Endothelial cell of umbilical vein (primary cell): ENCODE results near the gene TNPO3. TPM values are rescaled to one million over a fixed set of nuclear protein-coding genes. Genes with fewer than 3 reads are reported as not detected.

Experiments
- BruUV-seq: library from RNA; stranded (reverse); fragments of 400-500 nt; replicated peaks from 2 replicates; lab custom pipeline; 2021; lab: Mats Ljungman, UMichigan
- CTCF ChIA-PET: fragments of 300-600, 350-600 bp; sonication (Branson Sonifier 250); formaldehyde crosslinking; loops from one replicate; lab custom pipeline; 2021; ENCODE audit warnings: antibody characterized with exemption, inconsistent platforms; lab: Charles Lee
- POLR2A ChIA-PET: fragments of 300-600, 350-600 bp; sonication (Branson Sonifier 250); formaldehyde crosslinking; loops from one replicate; lab custom pipeline; 2021; ENCODE audit warnings: antibody characterized with exemption, inconsistent platforms; lab: Charles Lee
- DNase-seq: peaks from one replicate; pipeline ENCODE4 v3.0.0-alpha.2; 2011; ENCODE audit warnings: low read depth, low spot score
- FAIRE-seq: peaks from 2 replicates; lab custom pipeline; 2011; peaks lifted over from hg19 to GRCh38; lab: Jason Lieb, UNC
- H2AFZ ChIP-seq: 2 replicates; pipeline ENCODE4 v1.6.0; 2012; ENCODE audit warnings: low read depth, low read length, control low read depth, inconsistent platforms
- H3K27ac ChIP-seq: 2 replicates; pipeline ENCODE4 v1.5.1; 2011; ENCODE audit warnings: low read depth, mild to moderate bottlenecking, control low read depth, low read length, moderate library complexity; ENCODE audit not compliant: insufficient read depth
- H3K27me3 ChIP-seq, 2 experiments: 2 replicates each; pipeline versions ENCODE4 v1.6.0 to v1.6.1; 2011; ENCODE audit warnings: low read length in 2 of 2, mixed read lengths in 1 of 2; ENCODE audit not compliant: control insufficient read depth in 2 of 2, insufficient read depth in 2 of 2
- H3K36me3 ChIP-seq, 2 experiments: 2 replicates in 1 of 2; 3 replicates in 1 of 2; pipeline ENCODE4 v1.5.1; 2011; ENCODE audit warnings: low read length in 2 of 2, mild to moderate bottlenecking in 1 of 2, moderate library complexity in 1 of 2; ENCODE audit not compliant: control insufficient read depth in 2 of 2, insufficient read depth in 2 of 2; ENCODE audit errors: extremely low read depth in 1 of 2
- H3K4me1 ChIP-seq: 3 replicates; pipeline ENCODE4 v1.5.1; 2011; ENCODE audit warnings: mild to moderate bottlenecking, low read length; ENCODE audit not compliant: control insufficient read depth, insufficient read depth; ENCODE audit errors: extremely low read depth
- H3K4me2 ChIP-seq: 2 replicates; pipeline ENCODE4 v1.6.1; 2011; ENCODE audit warnings: low read length, control low read depth, mixed read lengths; ENCODE audit not compliant: insufficient read depth
- H3K4me3 ChIP-seq, 3 experiments: fragments of 200-600 bp in 1 of 3; sonication (generic), shearing (Covaris generic) in 1 of 3; replicated peaks in 1 of 3; 2 replicates each; pipeline ENCODE4 v1.5.1; 2011 to 2016; ENCODE audit warnings: control low read depth in 3 of 3, low read length in 3 of 3, mild to moderate bottlenecking in 2 of 3, inconsistent platforms in 1 of 3, low read depth in 1 of 3, moderate library complexity in 1 of 3; ENCODE audit not compliant: insufficient read depth in 1 of 3
- H3K79me2 ChIP-seq: 2 replicates; pipeline ENCODE4 v1.6.0; 2012; ENCODE audit warnings: low read length, inconsistent platforms; ENCODE audit not compliant: control insufficient read depth, insufficient read depth
- H3K9ac ChIP-seq: replicated peaks from 2 replicates; pipeline ENCODE3; 2011; ENCODE audit warnings: low read length, control low read depth; ENCODE audit not compliant: insufficient read depth; ENCODE audit errors: extremely low read depth
- H3K9me1 ChIP-seq: replicated peaks from 3 replicates; pipeline ENCODE4 v1.6.0; 2011; ENCODE audit warnings: mild to moderate bottlenecking, low read length; ENCODE audit not compliant: control insufficient read depth, insufficient read depth; ENCODE audit errors: extremely low read depth
- H3K9me3 ChIP-seq: replicated peaks from 2 replicates; pipeline ENCODE4 v1.5.1; 2012; ENCODE audit warnings: low read length, inconsistent platforms; ENCODE audit not compliant: control insufficient read depth, insufficient read depth
- H4K20me1 ChIP-seq: replicated peaks from 2 replicates; pipeline ENCODE3; 2011; ENCODE audit warnings: mild to moderate bottlenecking, low read length; ENCODE audit not compliant: control insufficient read depth, insufficient read depth; ENCODE audit errors: extremely low read depth
- EZH2 ChIP-seq: IDR thresholded peaks from 2 replicates; pipeline ENCODE4 v1.6.1; 2012; ENCODE audit warnings: borderline replicate concordance, low read depth, mild to moderate bottlenecking, moderate library complexity, low read length, inconsistent platforms; ENCODE audit not compliant: severe bottlenecking
- FOS ChIP-seq: IDR thresholded peaks from 2 replicates; pipeline ENCODE4 v1.6.1; 2011; ENCODE audit warnings: mild to moderate bottlenecking, low read length, moderate library complexity, borderline replicate concordance; ENCODE audit not compliant: insufficient read depth
- GATA2 ChIP-seq: IDR thresholded peaks from 2 replicates; pipeline ENCODE4 v1.7.0; 2011; ENCODE audit warnings: low read depth, mild to moderate bottlenecking, moderate library complexity, mixed read lengths, low read length; ENCODE audit not compliant: insufficient read length, insufficient read depth
- JUN ChIP-seq: IDR thresholded peaks from 2 replicates; pipeline ENCODE4 v1.6.1; 2011; ENCODE audit warnings: borderline replicate concordance, low read depth; ENCODE audit not compliant: insufficient read length, insufficient read depth
- MYC ChIP-seq: IDR thresholded peaks from one replicate; pipeline ENCODE4 v1.6.1; 2011; ENCODE audit warnings: mild to moderate bottlenecking, low read depth, low read length
- POLR2A ChIP-seq: IDR thresholded peaks from 2 replicates; pipeline ENCODE4 v1.6.1; 2012; ENCODE audit warnings: low read depth, mild to moderate bottlenecking, control low read depth, low read length
- POLR2AphosphoS5 ChIP-seq: IDR thresholded peaks from 2 replicates; pipeline ENCODE4 v1.6.1; 2012; ENCODE audit warnings: low read depth, mild to moderate bottlenecking, control low read depth, low read length, moderate library complexity; ENCODE audit not compliant: insufficient read depth
- dilution Hi-C: fragments of 300-500 bp; cut with MboI; formaldehyde crosslinking; loops from one replicate; pipeline ENCODE4 v1.15.0; 2019; ENCODE audit warnings: low sequenced_read_pairs; ENCODE audit not compliant: extremely low pct_ligation_motif_present
- intact Hi-C: fragments of 100-400 bp; cut with micrococcal nuclease; formaldehyde crosslinking; loops from one replicate; pipeline ENCODE4 v1.10.0; 2022
- polyA plus RNA-seq, 4 experiments: library from polyadenylated mRNA; depleted of rRNA in 3 of 4; stranded (reverse) in 3 of 4; unstranded in 1 of 4; fragments of >200 nt; gene quantifications; 2 replicates each; pipeline versions ENCODE4 v1.2.1 to v1.2.3, GENCODE V29; 2011 to 2012; ENCODE audit warnings: missing spikeins in 1 of 4
- total RNA-seq: library from RNA; stranded (reverse); gene quantifications from 2 replicates; pipeline ENCODE4 v1.2.3, GENCODE V29; 2021
- TF ChIP-seq, protein P1 (sequence below): IDR thresholded peaks from 2 replicates; pipeline ENCODE4 v1.6.1; 2011; ENCODE audit not compliant: insufficient read depth, insufficient read length
- TF ChIP-seq, protein P2 (sequence below), 2 donors: IDR thresholded peaks; 1 replicate in 1 of 2; 2 replicates in 1 of 2; pipeline ENCODE4 v1.5.1; 2011; ENCODE audit warnings: low read length in 2 of 2, mild to moderate bottlenecking in 2 of 2, moderate library complexity in 2 of 2, control low read depth in 1 of 2, inconsistent platforms in 1 of 2, low read depth in 1 of 2; ENCODE audit not compliant: insufficient read depth in 1 of 2; ENCODE audit errors: extremely low read depth in 1 of 2

The TNPO3 gene
- total and polyA plus RNA-seq, 2 donors (not counting 3 experiments of a cell fraction or from before 2014, with no cell fraction given) = 29.0 to 46.9 TPM

DNA sequence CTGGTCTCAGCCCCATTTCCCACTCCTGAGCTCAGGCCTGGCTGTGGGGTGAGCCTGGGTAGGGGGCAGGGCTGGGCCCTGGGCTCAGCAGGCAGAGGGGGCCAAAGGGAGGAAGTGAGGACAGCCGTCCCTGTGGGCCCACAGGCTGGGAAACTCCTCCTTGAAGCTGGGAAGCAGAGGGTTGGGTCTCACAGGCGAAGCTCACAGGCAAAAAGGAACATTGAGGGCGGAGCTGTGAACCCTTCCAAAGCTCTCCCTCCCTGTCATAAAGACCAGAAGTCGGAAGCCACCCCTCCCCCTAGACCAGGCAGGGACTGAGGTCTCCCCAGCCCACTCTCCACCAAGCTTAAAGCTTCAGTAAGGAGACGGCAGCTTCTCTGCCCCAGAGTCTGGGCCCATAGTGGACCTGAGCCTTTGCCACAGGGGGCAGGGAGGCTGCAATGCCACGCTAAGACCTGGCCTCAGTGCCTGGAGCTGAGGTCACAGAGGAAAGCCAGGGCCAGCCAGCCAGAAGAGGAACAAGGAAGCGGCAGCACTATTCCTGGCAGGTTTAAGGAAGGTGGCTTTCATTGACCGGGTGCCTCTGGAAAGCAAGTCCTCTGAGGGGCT, 143.4 kb downstream of the TNPO3 start:
- Histone ChIP-seq H3K79me2 (no peaks in the 10 kb centered on the region), H3K36me3 (no peaks in the 10 kb centered on the region), H3K4me3 (no peak overlapping the region), H3K27ac (no peak overlapping the region), H3K4me1 (peaks cover 5% of the 10 kb centered on the region), H3K27me3 (peaks cover 50 to 55% of the 10 kb centered on the region in 2 experiments), H2AFZ (no peak overlapping the region), H4K20me1 (no peaks in the 10 kb centered on the region), H3K4me2 (no peak overlapping the region), H3K9ac (no peak overlapping the region), H3K9me1 (no peaks in the 10 kb centered on the region), H3K9me3 (no peaks in the 10 kb centered on the region)
- TF ChIP-seq FOS (no peak), POLR2AphosphoS5 (no peak), EZH2 (no peak), JUN (no peak), GATA2 (no peak)
- TF ChIP-seq, protein P1, sequence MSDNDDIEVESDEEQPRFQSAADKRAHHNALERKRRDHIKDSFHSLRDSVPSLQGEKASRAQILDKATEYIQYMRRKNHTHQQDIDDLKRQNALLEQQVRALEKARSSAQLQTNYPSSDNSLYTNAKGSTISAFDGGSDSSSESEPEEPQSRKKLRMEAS = no peak
- dilution Hi-C loops = no loop called here
- CTCF ChIA-PET = interaction anchor here (0.8 to 4.7 kb wide), 4 partner anchors 31 to 252 kb away, joined by 3 to 25 read pairs (median 4); no protein-coding TSS in a partner anchor
- no TSS peak for BruUV-seq
- FAIRE-seq = no peak
- intact Hi-C loops = no loop called here
- DNase-seq = no peak
- POLR2A ChIA-PET = no interaction called here

DNA sequence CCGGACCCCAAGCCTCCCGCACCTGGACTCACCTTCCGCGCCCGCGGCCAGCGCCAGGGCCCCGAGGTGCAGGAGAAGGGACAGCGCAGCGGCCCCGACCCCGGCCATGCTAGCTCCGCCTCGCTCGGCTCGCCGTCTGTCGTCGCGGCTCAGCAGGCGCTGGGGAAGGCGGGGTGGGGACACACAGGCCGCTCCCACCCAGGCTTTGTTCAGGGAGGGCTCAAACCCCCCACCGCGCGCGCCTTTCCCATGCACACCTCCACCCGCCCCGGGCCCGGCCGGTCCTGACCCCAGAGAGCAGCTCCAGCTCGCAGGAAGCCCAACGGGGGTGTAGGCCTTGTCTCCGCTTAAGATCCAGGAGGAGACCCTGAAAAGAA, 144.4 kb downstream of the TNPO3 start, which contains the start of gene KCP:
Gene KCP, minus strand, starts transcription at position 141 of the 377 bp plus-strand sequence. Its CDS starts 33 bp downstream, at position 108.
- peaks cover 46 to 48% of the 10 kb centered on the region in 2 experiments for H3K27me3 ChIP-seq
- no peaks in the 10 kb centered on the region for H3K36me3 ChIP-seq
- H3K9me3 ChIP-seq = no peaks in the 10 kb centered on the region
- ChIA-PET CTCF (interaction anchor here (4.7 kb wide), 1 partner anchor 181 kb away, joined by 25 read pairs; no protein-coding TSS in a partner anchor), POLR2A (no interaction called here)
- H3K4me2 ChIP-seq = peak within 1 kb of the TSS; percentile 5
- dilution Hi-C loops (no loop called here), intact Hi-C loops (no loop called here)
- no peaks in the 10 kb centered on the region for H4K20me1 ChIP-seq
- FAIRE-seq (no peak), DNase-seq (no peak)
- no peaks in the 10 kb centered on the region for H3K79me2 ChIP-seq
- no peak within 1 kb of the TSS for H3K27ac ChIP-seq
- TF ChIP-seq GATA2 (no peak), FOS (no peak), JUN (no peak), EZH2 (no peak), MYC (no peak), POLR2A (no peak), POLR2AphosphoS5 (no peak)
- TF ChIP-seq, protein P1 = no peak
- TF ChIP-seq, protein P2, sequence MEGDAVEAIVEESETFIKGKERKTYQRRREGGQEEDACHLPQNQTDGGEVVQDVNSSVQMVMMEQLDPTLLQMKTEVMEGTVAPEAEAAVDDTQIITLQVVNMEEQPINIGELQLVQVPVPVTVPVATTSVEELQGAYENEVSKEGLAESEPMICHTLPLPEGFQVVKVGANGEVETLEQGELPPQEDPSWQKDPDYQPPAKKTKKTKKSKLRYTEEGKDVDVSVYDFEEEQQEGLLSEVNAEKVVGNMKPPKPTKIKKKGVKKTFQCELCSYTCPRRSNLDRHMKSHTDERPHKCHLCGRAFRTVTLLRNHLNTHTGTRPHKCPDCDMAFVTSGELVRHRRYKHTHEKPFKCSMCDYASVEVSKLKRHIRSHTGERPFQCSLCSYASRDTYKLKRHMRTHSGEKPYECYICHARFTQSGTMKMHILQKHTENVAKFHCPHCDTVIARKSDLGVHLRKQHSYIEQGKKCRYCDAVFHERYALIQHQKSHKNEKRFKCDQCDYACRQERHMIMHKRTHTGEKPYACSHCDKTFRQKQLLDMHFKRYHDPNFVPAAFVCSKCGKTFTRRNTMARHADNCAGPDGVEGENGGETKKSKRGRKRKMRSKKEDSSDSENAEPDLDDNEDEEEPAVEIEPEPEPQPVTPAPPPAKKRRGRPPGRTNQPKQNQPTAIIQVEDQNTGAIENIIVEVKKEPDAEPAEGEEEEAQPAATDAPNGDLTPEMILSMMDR (IDR thresholded peaks at IDR 0.05; ENCODE audit: extremely low read depth in 1 of 2, insufficient read depth in 1 of 2, low read depth in 1 of 2, low read length in 2 of 2) = no peak
- H2AFZ ChIP-seq = no peak within 1 kb of the TSS
- peaks cover 5% of the 10 kb centered on the region for H3K4me1 ChIP-seq
- no peaks in the 10 kb centered on the region for H3K9me1 ChIP-seq
- BruUV-seq = no TSS peak
- no peak within 1 kb of the TSS for H3K4me3 ChIP-seq
- no peak within 1 kb of the TSS for H3K9ac ChIP-seq
